Measurements from ENCODE around the gene MPHOSPH9.

The MPHOSPH9 gene

GRCh38 chr12:123115409-123116121 is 117.4 kb downstream of the MPHOSPH9 start:
- POLR2A ChIA-PET, result interaction anchor here (0.6 kb wide), 1 partner anchor 40 kb away, joined by 7 read pairs; no protein-coding TSS in a partner anchor
- Histone ChIP-seq H3K27me3 (replicated peaks in 2 of 5; ENCODE audit: control insufficient read depth in 4 of 5, insufficient read depth in 5 of 5, low read length in 4 of 5) (no peaks in the 10 kb centered on the region), H3K4me3 (ENCODE audit: control insufficient read depth in 1 of 7, extremely low read depth in 1 of 7, insufficient read depth in 4 of 7, low read depth in 2 of 7, low read length in 6 of 7) (no peak overlapping the region), H3K27ac (ENCODE audit: insufficient read depth in 1 of 2, low read depth in 1 of 2, low read length in 2 of 2, poor library complexity in 1 of 2, severe bottlenecking in 2 of 2) (no peak overlapping the region), H3K4me1 (ENCODE audit: control extremely low read depth in 1 of 4, control insufficient read depth in 4 of 4, insufficient read depth in 4 of 4, low read length in 3 of 4) (peaks cover 0 to 3% (median 0%) of the 10 kb centered on the region in 4 experiments), H3K9me3 (ENCODE audit: control extremely low read depth in 1 of 5, control insufficient read depth in 4 of 5, insufficient read depth in 2 of 5, low read depth in 1 of 5, low read length in 4 of 5) (no peaks in the 10 kb centered on the region), H3K36me3 (ENCODE audit: control insufficient read depth in 4 of 4, insufficient read depth in 4 of 4, low read length in 3 of 4) (no peaks in the 10 kb centered on the region)
- peak in 2 of 3 donors; percentile 26 to 49 for DNase-seq
- CTCF ChIA-PET, result interaction anchor here (0.9 to 2.3 kb wide), 4 partner anchors 10 to 71 kb away, joined by 3 to 10 read pairs (median 6); no protein-coding TSS in a partner anchor
- WGBS (ENCODE audit: insufficient coverage), result 100% methylated on average over 2 of the region's 8 CpGs

- 95% methylated on average over 10 of the region's 13 CpGs for WGBS (ENCODE audit: insufficient coverage)
- no peak for DNase-seq
- no peaks in the 10 kb centered on the region for H3K9me3 ChIP-seq (ENCODE audit: control extremely low read depth in 1 of 5, control insufficient read depth in 4 of 5, insufficient read depth in 2 of 5, low read depth in 1 of 5, low read length in 4 of 5)
- H3K27me3 ChIP-seq (replicated peaks in 2 of 5; ENCODE audit: control insufficient read depth in 4 of 5, insufficient read depth in 5 of 5, low read length in 4 of 5), result no peaks in the 10 kb centered on the region
- ChIA-PET POLR2A (no interaction called here), CTCF (interaction anchor here (1.8 to 2.3 kb wide), 3 partner anchors 9 to 70 kb away, joined by 6 to 10 read pairs (median 7); no protein-coding TSS in a partner anchor)
- peaks cover 0 to 3% (median 0%) of the 10 kb centered on the region in 4 experiments for H3K4me1 ChIP-seq (ENCODE audit: control extremely low read depth in 1 of 4, control insufficient read depth in 4 of 4, insufficient read depth in 4 of 4, low read length in 3 of 4)
- no peak overlapping the region for H3K27ac ChIP-seq (ENCODE audit: insufficient read depth in 1 of 2, low read depth in 1 of 2, low read length in 2 of 2, poor library complexity in 1 of 2, severe bottlenecking in 2 of 2)
- no peak overlapping the region for H3K4me3 ChIP-seq (ENCODE audit: control insufficient read depth in 1 of 7, extremely low read depth in 1 of 7, insufficient read depth in 4 of 7, low read depth in 2 of 7, low read length in 6 of 7)
- peaks cover 0 to 8% (median 2%) of the 10 kb centered on the region in 4 experiments for H3K36me3 ChIP-seq (ENCODE audit: control insufficient read depth in 4 of 4, insufficient read depth in 4 of 4, low read length in 3 of 4)
Observed at GRCh38 chr12:123114304-123115083, 118.4 kb downstream of the MPHOSPH9 start.

- peaks cover 0 to 22% (median 8%) of the 10 kb centered on the region in 4 experiments for H3K36me3 ChIP-seq (ENCODE audit: control insufficient read depth in 4 of 4, insufficient read depth in 4 of 4, low read length in 3 of 4)
- no peaks in the 10 kb centered on the region for H3K27me3 ChIP-seq (replicated peaks in 2 of 5; ENCODE audit: control insufficient read depth in 4 of 5, insufficient read depth in 5 of 5, low read length in 4 of 5)
- no peak overlapping the region for H3K27ac ChIP-seq (ENCODE audit: insufficient read depth in 1 of 2, low read depth in 1 of 2, low read length in 2 of 2, poor library complexity in 1 of 2, severe bottlenecking in 2 of 2)
- WGBS (ENCODE audit: insufficient coverage), result 100% methylated on average over 8 of the region's 8 CpGs
- peaks cover 0 to 6% (median 1%) of the 10 kb centered on the region in 4 experiments for H3K4me1 ChIP-seq (ENCODE audit: control extremely low read depth in 1 of 4, control insufficient read depth in 4 of 4, insufficient read depth in 4 of 4, low read length in 3 of 4)
- no peaks in the 10 kb centered on the region for H3K9me3 ChIP-seq (ENCODE audit: control extremely low read depth in 1 of 5, control insufficient read depth in 4 of 5, insufficient read depth in 2 of 5, low read depth in 1 of 5, low read length in 4 of 5)
- H3K4me3 ChIP-seq (ENCODE audit: control insufficient read depth in 1 of 7, extremely low read depth in 1 of 7, insufficient read depth in 4 of 7, low read depth in 2 of 7, low read length in 6 of 7), result no peak overlapping the region
- CTCF ChIA-PET, result no interaction called here
- POLR2A ChIA-PET, result no interaction called here
- no peak for DNase-seq
Observed at GRCh38 chr12:123113026-123113425, 119.9 kb downstream of the MPHOSPH9 start.

GRCh38 chr12:123111498-123112165 is 121.3 kb downstream of the MPHOSPH9 start:
- ChIA-PET POLR2A (no interaction called here), CTCF (interaction anchor here (1.2 to 2.0 kb wide), 4 partner anchors 9 to 68 kb away, joined by 3 to 7 read pairs (median 4); no protein-coding TSS in a partner anchor)
- Histone ChIP-seq H3K9me3 (ENCODE audit: control extremely low read depth in 1 of 5, control insufficient read depth in 4 of 5, insufficient read depth in 2 of 5, low read depth in 1 of 5, low read length in 4 of 5) (no peaks in the 10 kb centered on the region), H3K4me3 (ENCODE audit: control insufficient read depth in 1 of 7, extremely low read depth in 1 of 7, insufficient read depth in 4 of 7, low read depth in 2 of 7, low read length in 6 of 7) (no peak overlapping the region), H3K27me3 (replicated peaks in 2 of 5; ENCODE audit: control insufficient read depth in 4 of 5, insufficient read depth in 5 of 5, low read length in 4 of 5) (no peaks in the 10 kb centered on the region), H3K4me1 (ENCODE audit: control extremely low read depth in 1 of 4, control insufficient read depth in 4 of 4, insufficient read depth in 4 of 4, low read length in 3 of 4) (peaks cover 3 to 19% (median 15%) of the 10 kb centered on the region in 4 experiments), H3K36me3 (ENCODE audit: control insufficient read depth in 4 of 4, insufficient read depth in 4 of 4, low read length in 3 of 4) (peaks cover 0 to 23% (median 9%) of the 10 kb centered on the region in 4 experiments), H3K27ac (ENCODE audit: insufficient read depth in 1 of 2, low read depth in 1 of 2, low read length in 2 of 2, poor library complexity in 1 of 2, severe bottlenecking in 2 of 2) (no peak overlapping the region)
- DNase-seq, result peak in 2 of 3 donors; percentile 21 to 41
- WGBS (ENCODE audit: insufficient coverage), result 98% methylated on average over 15 of the region's 19 CpGs

- H3K4me3 ChIP-seq (ENCODE audit: control insufficient read depth in 1 of 7, extremely low read depth in 1 of 7, insufficient read depth in 4 of 7, low read depth in 2 of 7, low read length in 6 of 7), result no peak overlapping the region
- ChIA-PET CTCF (interaction anchor here (1.0 to 1.3 kb wide), 2 partner anchors 11 to 34 kb away, joined by 3 read pairs; no protein-coding TSS in a partner anchor), POLR2A (no interaction called here)
- H3K9me3 ChIP-seq (ENCODE audit: control extremely low read depth in 1 of 5, control insufficient read depth in 4 of 5, insufficient read depth in 2 of 5, low read depth in 1 of 5, low read length in 4 of 5), result no peaks in the 10 kb centered on the region
- no peak overlapping the region for H3K27ac ChIP-seq (ENCODE audit: insufficient read depth in 1 of 2, low read depth in 1 of 2, low read length in 2 of 2, poor library complexity in 1 of 2, severe bottlenecking in 2 of 2)
- H3K36me3 ChIP-seq (ENCODE audit: control insufficient read depth in 4 of 4, insufficient read depth in 4 of 4, low read length in 3 of 4), result peaks cover 0 to 28% (median 13%) of the 10 kb centered on the region in 4 experiments
- 100% methylated on average over 3 of the region's 3 CpGs for WGBS (ENCODE audit: insufficient coverage)
- DNase-seq, result no peak
- H3K4me1 ChIP-seq (ENCODE audit: control extremely low read depth in 1 of 4, control insufficient read depth in 4 of 4, insufficient read depth in 4 of 4, low read length in 3 of 4), result peaks cover 3 to 23% (median 20%) of the 10 kb centered on the region in 4 experiments
- H3K27me3 ChIP-seq (replicated peaks in 2 of 5; ENCODE audit: control insufficient read depth in 4 of 5, insufficient read depth in 5 of 5, low read length in 4 of 5), result no peaks in the 10 kb centered on the region
Observed at GRCh38 chr12:123109319-123109772, 123.6 kb downstream of the MPHOSPH9 start.

- no peak overlapping the region for H3K27ac ChIP-seq (ENCODE audit: insufficient read depth in 1 of 2, low read depth in 1 of 2, low read length in 2 of 2, poor library complexity in 1 of 2, severe bottlenecking in 2 of 2)
- peaks cover 3 to 23% (median 20%) of the 10 kb centered on the region in 4 experiments for H3K4me1 ChIP-seq (ENCODE audit: control extremely low read depth in 1 of 4, control insufficient read depth in 4 of 4, insufficient read depth in 4 of 4, low read length in 3 of 4)
- 98% methylated on average over 7 of the region's 7 CpGs for WGBS (ENCODE audit: insufficient coverage)
- ChIA-PET POLR2A (no interaction called here), CTCF (interaction anchor here (0.6 to 1.0 kb wide), 3 partner anchors 9 to 65 kb away, joined by 3 read pairs; no protein-coding TSS in a partner anchor)
- peaks cover 0 to 28% (median 13%) of the 10 kb centered on the region in 4 experiments for H3K36me3 ChIP-seq (ENCODE audit: control insufficient read depth in 4 of 4, insufficient read depth in 4 of 4, low read length in 3 of 4)
- no peaks in the 10 kb centered on the region for H3K9me3 ChIP-seq (ENCODE audit: control extremely low read depth in 1 of 5, control insufficient read depth in 4 of 5, insufficient read depth in 2 of 5, low read depth in 1 of 5, low read length in 4 of 5)
- no peaks in the 10 kb centered on the region for H3K27me3 ChIP-seq (replicated peaks in 2 of 5; ENCODE audit: control insufficient read depth in 4 of 5, insufficient read depth in 5 of 5, low read length in 4 of 5)
- no peak for DNase-seq
- no peak overlapping the region for H3K4me3 ChIP-seq (ENCODE audit: control insufficient read depth in 1 of 7, extremely low read depth in 1 of 7, insufficient read depth in 4 of 7, low read depth in 2 of 7, low read length in 6 of 7)
Observed at GRCh38 chr12:123108682-123109066, 124.3 kb downstream of the MPHOSPH9 start.
